ENCODE measurements around the gene FRMD3. TPM values are rescaled to one million over a fixed set of nuclear protein-coding genes. Genes with fewer than 3 reads are reported as not detected.

Gene FRMD3
- total and polyA plus RNA-seq, 2 donors (not counting 3 experiments of a cell fraction or from before 2014, with no cell fraction given): 3.0 to 6.1 TPM

GRCh38 chr9:83433846-83434245 is 104.4 kb downstream of the FRMD3 start:
- dilution Hi-C loops (cut with MboI; ENCODE audit: extremely low pct_ligation_motif_present, low sequenced_read_pairs): no loop called here
- no peaks in the 10 kb centered on the region for H3K27me3 ChIP-seq (ENCODE audit: control insufficient read depth in 2 of 2, insufficient read depth in 2 of 2, low read length in 2 of 2)
- peaks cover 10% of the 10 kb centered on the region for H3K4me1 ChIP-seq (ENCODE audit: control insufficient read depth, extremely low read depth, insufficient read depth, low read length)
- H3K27ac ChIP-seq (ENCODE audit: insufficient read depth, low read depth, low read length): no peak overlapping the region
- no peaks in the 10 kb centered on the region for H3K79me2 ChIP-seq (ENCODE audit: control insufficient read depth, insufficient read depth, low read length)
- H4K20me1 ChIP-seq (replicated peaks; ENCODE audit: control insufficient read depth, extremely low read depth, insufficient read depth, low read length): no peaks in the 10 kb centered on the region
- intact Hi-C loops (cut with micrococcal nuclease): no loop called here
- H3K4me3 ChIP-seq (replicated peaks in 1 of 3; ENCODE audit: insufficient read depth in 1 of 3, low read depth in 1 of 3, low read length in 3 of 3): no peak overlapping the region
- no peaks in the 10 kb centered on the region for H3K36me3 ChIP-seq (ENCODE audit: control insufficient read depth in 2 of 2, extremely low read depth in 1 of 2, insufficient read depth in 2 of 2, low read length in 2 of 2)
- ChIA-PET POLR2A (no interaction called here), CTCF (interaction anchor here (1.8 to 3.1 kb wide), 2 partner anchors 100 to 214 kb away, joined by 5 to 10 read pairs; no protein-coding TSS in a partner anchor)
- H2AFZ ChIP-seq (ENCODE audit: low read depth, low read length): no peak overlapping the region
- no peaks in the 10 kb centered on the region for H3K9me3 ChIP-seq (replicated peaks; ENCODE audit: control insufficient read depth, insufficient read depth, low read length)
- no peak overlapping the region for H3K4me2 ChIP-seq (ENCODE audit: insufficient read depth, low read length)
- TF ChIP-seq CTCF (IDR thresholded peaks at IDR 0.05; ENCODE audit: extremely low read depth in 1 of 2, insufficient read depth in 1 of 2, low read depth in 1 of 2, low read length in 2 of 2) (no peak), FOS (IDR thresholded peaks at IDR 0.05; ENCODE audit: borderline replicate concordance, insufficient read depth, low read length) (no peak), JUN (IDR thresholded peaks at IDR 0.05; ENCODE audit: borderline replicate concordance, insufficient read depth, insufficient read length, low read depth) (no peak), MAX (IDR thresholded peaks at IDR 0.05; ENCODE audit: insufficient read depth, insufficient read length) (no peak), EZH2 (IDR thresholded peaks at IDR 0.05; ENCODE audit: borderline replicate concordance, low read depth, low read length, severe bottlenecking) (no peak), POLR2A (IDR thresholded peaks at IDR 0.05; ENCODE audit: low read depth, low read length) (no peak), POLR2AphosphoS5 (IDR thresholded peaks at IDR 0.05; ENCODE audit: insufficient read depth, low read depth, low read length) (no peak), MYC (IDR thresholded peaks at IDR 0.05; ENCODE audit: low read depth, low read length) (no peak), GATA2 (IDR thresholded peaks at IDR 0.05; ENCODE audit: insufficient read depth, insufficient read length, low read depth, low read length) (no peak)
- FAIRE-seq (no peak), DNase-seq (ENCODE audit: low read depth, low spot score) (no peak)
- no peak overlapping the region for H3K9ac ChIP-seq (replicated peaks; ENCODE audit: extremely low read depth, insufficient read depth, low read length)
- no peaks in the 10 kb centered on the region for H3K9me1 ChIP-seq (replicated peaks; ENCODE audit: control insufficient read depth, extremely low read depth, insufficient read depth, low read length)
- BruUV-seq (replicated peaks): no TSS peak

Data from endothelial cell of umbilical vein (primary cell).